ENCODE results near the gene AMELX.

AMELX gene

DNA sequence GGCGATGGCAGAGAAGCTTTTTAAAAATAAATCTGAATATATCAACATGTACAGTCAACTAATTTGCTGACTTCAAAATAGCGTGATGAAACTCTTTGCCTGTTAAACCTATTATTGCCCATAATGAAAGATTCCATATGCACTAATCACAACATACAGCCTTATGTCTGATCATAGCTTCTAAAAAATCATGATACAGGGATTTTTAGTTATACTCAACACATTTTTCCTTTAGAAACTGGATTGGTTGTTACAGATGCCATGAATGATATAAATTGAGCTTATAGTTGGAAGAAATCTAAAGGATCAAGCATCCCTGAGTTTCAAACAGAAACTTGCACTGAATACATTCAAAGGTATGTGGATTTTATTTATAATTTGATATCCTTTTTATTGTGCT is at the start of gene AMELX:
Gene AMELX (plus strand): TSS at position 301 of the 400 bp plus-strand sequence. CDS start 1,376 bp downstream, outside the sequence.
- no peak for DNase-seq (ENCODE audit: low spot score)

DNA sequence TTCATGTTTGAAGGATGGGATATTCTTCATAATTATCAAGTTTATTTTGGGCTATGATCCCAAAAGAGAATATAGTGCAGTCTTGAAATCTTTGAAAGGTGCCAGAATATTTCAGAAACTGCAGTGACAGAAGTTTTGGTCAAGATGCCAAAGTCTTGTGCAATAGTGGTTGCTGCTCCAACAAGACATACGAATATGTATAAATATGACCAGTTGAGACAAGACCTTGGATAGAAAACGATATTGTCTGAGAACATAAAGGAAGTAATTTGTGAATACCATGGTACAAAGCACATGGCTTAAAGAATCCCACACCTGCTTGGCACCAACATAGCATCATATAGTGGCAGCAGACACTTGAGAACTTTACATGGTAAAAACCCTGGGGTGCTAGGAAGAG is 48.6 kb upstream of the AMELX start:
- no peak for DNase-seq (ENCODE audit: low spot score)

DNA sequence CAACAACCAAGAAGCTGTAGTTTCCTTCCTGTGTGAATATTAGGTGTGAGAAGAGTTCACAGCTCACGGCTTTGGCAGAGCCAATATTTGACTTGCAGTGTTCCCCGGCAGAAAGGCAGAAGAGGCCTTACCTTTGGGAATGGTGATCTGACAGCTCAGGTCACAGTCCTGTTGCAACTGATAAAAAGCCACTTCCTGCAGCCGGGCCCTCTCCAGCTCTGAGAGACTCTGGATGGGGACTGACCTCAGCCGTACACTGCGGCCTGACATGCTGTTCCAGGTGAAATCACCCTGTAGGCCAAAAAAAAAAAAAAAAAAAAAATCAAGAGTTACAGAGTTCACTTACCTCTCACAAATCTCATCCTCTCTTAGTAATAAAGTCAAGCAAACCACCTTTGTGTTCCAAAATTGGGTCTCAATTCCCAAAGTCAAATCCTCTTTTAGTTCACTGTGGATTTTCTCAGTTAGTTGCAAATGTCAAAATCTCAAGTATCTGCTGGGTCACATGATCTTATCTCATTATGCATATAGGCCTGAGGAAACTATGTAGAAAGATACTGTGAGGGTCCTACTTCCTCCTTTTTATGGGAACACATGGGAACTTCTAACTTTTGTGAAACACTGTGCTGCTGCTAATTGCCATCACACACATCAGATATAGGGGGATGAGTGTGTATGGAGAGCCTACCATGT is 38.6 kb upstream of the AMELX start:
- DNase-seq (ENCODE audit: low spot score) = no peak

DNA sequence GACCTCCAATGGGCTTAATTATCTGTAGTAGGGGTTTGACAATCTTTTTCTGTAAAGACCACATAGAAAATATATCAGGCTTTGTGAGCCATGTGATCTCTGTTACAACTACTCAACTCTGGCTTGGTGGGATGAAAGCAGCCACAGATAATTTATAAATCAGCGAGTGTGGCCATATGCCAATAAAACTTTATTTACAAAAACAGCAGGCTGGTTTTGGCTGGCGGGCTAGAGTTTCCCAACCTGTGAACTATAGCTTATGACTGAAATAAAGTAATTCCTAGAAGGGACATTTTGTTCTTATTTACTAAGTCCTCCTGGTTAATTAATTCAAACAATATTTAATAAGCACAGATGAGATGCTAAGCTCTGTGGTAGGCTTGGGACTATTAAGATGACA is 35.9 kb upstream of the AMELX start:
- no peak for DNase-seq (ENCODE audit: low spot score)

DNA sequence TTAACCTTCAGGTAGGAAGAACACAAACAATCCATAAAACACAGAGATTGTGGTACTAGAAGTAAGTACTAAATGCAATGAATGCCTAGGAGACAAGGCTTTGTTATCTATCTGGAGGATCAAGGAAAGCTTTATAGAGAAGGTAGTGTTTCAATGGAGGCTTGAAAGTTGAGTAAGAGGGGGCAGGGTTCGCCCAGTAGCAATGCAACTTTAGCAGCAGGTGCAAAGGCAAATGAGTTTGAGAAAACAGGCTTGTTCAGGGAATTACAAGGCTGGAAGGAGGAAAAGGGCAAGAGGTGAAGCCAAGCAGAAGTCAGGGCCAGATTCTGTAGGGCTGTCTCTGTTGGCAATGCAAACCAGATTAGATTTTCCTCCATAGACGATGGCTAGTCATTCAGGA is 35.5 kb upstream of the AMELX start:
- no peak for DNase-seq (ENCODE audit: low spot score)

DNA sequence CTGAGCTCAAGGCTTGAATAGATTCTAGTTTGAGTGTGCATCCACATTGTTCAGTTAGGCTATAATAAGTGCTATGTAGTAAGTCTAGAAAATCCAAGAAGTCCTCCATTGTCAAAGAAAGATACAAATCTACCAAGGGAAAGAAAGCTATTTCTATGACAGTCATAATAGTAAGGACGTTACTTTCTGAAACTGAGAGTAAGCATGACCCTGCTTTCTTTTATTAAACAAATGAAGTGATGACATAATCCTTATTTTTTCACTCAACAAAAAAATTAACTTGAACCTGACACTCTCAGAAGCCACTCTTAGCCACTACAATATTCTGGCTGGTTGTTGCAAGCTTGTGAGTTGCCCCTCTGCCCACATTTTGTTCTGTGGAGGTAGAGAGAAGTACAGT is 33.8 kb upstream of the AMELX start:
- no peak for DNase-seq (ENCODE audit: low spot score)

DNA sequence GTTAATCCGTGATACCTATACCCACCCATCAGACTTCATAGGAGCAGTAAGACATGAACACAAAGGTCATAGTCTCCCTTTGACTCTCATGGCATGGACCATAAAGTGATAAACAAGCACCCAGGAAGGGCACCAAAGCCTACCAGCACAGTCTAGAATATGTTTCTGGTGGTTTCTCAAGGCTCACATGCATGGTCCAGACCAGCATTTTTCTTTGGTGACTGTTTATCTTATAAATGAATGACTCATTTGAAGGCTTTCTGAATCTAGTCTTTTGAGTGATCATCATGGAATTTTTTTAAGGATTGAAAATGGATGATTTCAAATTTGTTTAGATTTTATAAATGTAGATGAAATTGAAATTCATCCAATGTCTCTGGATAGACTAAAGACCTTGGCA is 32.0 kb upstream of the AMELX start:
- no peak for DNase-seq (ENCODE audit: low spot score)

DNA sequence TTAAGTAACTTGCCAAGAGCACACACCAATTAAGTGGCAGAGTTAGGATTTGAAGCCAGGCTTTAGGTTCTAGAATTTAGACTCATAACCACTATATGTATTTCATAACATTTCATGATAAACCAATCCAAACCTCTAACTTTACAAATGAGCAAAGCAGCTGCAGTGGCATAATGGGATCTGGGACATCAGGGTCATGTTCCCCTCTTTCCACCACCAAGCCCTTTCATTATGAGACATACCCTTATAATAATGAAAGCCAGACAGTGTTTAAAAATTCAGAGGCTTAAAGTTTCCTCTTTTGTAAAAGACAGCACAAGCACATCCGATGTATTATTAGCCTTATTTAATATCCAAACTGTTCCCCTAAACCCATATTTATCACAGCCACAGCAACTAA is 28.3 kb upstream of the AMELX start:
- DNase-seq (ENCODE audit: low spot score) = no peak

DNA sequence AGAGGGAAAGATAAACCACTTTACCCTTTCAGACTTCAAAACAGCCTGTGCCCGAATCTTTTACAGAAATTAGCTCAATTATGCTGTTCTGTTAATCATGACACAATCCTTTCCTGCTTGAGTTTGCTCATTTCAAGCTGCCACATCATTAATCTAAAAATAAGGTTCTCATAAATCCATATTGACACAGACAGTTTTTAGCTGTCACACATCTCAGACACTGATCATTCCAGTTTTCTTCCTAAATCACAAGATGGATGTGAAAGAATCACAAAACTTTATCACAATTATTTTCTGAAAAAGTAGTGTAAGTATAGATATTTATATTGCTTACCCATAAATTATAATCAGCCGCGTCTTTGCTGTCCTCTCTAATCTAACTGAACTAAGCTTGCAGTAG is 27.9 kb upstream of the AMELX start:
- no peak for DNase-seq (ENCODE audit: low spot score)

DNA sequence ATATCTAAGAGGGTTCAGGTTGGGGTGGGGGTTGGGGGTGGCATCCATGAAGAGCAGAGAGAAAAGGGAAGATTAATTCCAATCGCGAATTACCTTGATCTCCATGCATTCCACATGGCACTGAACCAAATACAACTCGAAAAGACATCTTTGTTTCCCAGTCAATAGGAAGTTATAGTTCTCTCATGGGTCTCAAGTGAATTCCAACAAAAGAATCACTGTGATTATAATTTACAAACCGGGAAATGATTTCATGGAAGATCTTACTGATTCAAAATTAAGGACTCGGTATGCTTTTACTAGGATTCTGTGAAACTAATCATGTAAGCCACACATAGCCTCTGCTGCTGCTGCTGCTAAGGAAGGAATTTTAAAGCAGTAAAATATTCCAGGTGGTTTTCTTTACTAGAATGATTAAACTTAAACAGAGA is 26.6 kb upstream of the AMELX start:
- DNase-seq (ENCODE audit: low spot score) = no peak

DNA sequence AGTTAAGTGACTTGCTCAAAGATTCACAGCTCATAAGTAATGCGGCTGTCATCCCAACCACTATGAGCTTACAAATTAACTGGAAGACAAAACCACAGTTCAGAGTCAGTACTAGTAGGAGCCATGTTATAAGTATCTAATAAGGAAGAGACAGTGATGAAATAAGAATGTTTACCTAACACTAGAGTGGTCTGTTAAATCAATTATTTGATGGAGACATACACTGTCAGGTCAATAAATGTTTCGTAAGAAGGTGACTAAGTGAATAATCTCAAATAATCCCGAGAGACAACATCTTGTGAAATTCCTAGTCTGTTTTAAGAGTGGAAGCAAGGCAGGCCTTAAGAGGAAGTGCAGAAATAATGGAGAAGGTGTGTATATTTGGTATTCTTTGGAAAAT is 25.8 kb upstream of the AMELX start:
- no peak for DNase-seq (ENCODE audit: low spot score)

DNA sequence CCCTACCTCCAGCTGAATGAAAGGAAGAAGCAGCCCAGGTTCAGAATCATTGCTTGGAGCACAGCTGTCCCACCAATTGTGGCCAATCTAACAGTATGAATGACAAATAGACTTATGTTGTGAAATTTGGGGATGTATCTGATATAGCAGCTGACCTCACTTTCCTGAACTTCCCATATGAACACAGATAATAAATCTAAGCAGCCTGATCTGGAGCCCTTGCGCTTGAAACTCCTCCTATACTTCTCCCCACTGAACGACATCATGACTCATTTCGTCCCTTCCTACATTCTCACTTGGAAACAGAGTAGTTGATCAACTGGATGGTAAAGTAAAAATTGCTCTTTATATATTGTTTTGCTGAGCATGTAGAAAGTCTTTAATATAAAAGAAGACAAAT is 24.2 kb upstream of the AMELX start:
- no peak for DNase-seq (ENCODE audit: low spot score)

DNA sequence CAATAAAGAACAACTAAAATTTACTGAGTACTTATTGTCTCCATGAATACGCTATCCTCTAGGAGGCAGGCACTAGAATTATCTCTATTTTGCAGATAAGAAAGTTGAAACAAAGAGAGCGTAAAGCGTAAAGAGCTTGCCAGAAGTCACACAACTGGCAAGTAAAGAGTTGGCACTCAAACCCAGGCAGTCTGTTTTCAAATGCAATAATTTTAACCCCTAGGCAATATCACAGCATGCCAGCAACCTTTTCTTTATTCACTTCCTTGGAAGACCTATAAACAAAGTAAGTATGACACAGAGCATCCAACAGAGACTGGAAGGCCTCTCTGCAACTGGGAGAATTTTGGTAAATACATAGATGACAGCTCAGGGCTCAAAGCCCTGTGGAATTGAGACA is 23.2 kb upstream of the AMELX start:
- DNase-seq (ENCODE audit: low spot score) = no peak

DNA sequence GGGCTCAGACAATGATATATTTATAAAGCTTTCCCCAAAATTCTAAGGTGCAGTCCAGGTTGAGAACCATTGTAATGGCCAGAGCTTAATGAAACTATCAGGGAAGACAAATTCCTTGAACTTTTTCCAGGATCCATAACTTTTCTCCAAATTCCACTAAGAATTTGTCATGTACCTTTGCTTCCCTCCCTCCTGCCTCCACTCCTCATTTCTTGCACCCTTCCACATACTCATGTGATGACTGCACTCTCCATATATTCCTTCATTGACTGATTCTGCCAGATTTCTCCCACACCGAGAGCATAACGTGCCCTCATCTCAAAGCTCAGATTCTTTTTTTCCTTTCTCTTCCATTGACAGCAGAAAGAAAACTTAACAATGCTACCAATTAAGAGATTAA is 20.9 kb upstream of the AMELX start:
- no peak for DNase-seq (ENCODE audit: low spot score)

DNA sequence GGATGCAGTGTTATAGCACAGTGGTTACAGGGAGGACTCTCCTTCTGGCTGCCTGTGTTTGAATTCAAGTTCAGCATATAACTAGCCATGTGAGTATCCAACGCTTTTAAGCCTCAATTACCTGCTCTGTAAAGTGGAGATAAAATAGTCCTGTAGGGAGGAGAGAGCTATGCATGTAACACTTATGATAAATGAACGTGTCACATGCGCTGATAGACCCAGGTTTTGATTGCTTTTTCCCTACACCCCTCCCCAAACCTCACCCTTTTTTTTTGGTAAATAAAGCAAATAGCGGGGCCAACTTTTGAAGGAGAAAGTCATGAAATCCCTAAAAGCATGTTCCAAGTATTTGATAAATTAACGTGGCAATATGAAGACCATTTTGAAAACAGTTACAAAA is 20.4 kb upstream of the AMELX start:
- DNase-seq (ENCODE audit: low spot score) = no peak

DNA sequence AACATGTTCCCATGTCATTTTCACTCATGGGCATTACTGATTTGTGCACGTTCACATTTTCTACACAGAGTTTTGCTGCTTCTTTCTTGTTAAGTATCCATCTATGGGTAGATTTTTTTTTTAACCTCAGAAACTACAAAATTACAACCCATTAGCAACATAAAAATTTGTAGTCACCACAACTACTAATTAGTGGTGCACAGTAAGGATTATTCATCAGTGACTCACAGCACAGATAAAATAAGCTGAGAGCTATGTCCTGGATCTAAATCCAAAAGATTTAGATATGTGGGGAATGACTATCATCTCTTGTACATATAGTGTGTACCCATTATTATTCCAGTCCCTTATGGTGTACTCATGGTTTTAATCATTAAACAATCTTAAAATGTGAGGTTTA is 19.7 kb upstream of the AMELX start:
- DNase-seq (ENCODE audit: low spot score) = no peak

DNA sequence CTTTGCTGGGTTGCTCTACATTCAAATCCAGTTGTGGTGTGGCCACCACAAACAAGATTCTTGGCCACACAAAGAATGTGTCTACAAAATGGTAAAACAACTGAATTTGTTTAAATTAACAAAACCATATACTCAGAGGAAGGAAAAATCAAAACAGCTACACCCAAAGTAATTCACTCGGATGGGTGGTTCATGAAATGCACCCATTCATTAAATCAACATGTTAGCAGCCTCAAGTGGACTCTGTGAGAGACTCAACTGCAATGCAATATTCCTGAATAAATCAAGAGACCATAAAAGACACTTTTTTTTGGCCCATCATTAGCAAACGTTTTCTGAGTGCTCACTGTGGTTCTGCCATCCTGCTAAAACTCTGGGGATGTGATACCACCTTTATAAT is 11.2 kb upstream of the AMELX start:
- no peak for DNase-seq (ENCODE audit: low spot score)

DNA sequence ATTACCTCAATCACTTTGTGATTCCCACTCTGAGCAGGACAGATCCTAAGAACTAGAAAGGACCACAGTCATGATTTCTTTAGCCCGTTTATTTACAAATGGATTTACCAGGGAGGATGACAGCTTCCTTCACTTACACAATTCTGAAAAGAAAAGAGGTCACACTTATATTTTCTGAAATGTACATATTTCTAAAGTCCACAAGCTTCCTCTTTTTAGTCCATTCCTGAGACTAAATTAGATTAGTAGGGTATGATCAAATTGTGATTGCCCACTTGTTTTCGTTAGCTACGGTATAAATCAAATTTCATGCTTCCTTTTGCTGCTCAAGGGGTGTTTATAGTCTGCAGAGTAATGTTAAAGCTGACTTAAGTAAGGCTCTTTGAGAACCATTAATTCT is 7.6 kb upstream of the AMELX start:
- DNase-seq (ENCODE audit: low spot score) = no peak

DNA sequence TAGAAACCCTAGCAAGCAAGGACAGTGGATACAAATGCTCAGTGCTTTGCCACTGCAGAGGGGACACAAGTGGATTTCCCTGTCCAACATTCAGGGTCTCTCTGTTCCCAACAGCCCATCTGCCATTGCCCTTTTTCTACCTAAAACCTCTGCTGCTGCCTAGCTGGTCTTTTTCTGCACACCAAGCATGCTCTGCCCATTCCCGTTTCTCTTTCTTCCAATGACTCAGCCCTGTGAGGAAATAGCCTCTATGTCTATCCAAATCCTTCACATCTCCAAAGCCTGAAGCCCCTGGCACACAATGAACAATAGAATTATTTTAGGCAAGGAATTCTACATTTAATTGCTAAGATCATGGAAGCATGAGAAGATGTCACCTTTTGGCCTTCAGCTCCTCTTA is 5.7 kb upstream of the AMELX start:
- DNase-seq (ENCODE audit: low spot score) = no peak

DNA sequence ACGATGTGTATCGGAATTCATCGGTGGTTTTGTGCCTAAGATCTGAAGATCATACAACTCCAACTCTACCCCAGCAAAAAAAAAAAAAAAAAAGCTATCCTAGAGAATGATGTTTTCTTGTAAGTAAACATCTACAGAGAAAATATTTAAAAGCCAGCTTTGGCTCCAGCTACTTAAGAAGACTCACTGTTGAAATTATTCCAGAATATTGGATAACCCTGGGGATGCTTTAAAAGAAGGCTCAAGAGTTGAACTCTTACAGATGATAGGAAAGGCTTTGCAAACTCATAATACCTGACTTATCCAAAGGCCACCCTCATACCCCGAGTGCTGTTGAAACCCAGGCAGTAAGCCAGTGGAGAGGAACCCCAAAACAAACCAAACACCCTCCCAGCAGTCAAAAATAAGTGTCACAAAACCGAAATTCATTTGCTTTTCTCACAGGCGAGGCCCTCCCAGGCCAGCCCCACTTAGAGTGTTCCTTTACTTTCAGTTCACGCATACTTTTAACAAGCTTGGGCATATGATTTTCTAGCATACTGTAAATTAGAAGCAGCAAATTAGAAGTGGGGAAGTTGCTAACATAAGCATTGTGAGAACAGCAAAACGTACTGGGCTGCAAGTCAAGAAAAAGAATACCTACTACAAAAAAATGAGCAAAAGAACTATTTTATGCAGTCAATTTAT is 2.7 kb upstream of the AMELX start:
- no peak for DNase-seq (ENCODE audit: low spot score)

DNA sequence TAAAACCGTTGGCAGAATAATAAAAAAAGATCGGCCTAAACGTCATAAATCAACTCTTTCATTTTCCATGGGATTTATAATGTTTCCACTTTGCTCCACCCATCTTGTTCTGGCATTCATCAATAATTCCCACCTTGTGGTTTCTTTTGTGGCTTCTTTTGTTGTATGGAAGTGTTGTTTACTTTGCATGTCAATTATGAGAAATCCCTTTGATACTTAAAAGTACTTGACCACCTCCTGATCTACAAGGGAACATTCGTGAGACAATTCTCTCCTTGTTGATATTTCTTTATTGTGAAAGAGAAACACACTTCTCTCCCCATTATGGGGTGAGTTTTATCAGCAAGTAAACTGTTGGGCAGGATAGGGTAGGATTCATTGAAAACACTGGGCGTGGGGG is 2.8 kb downstream of the AMELX start:
- DNase-seq (ENCODE audit: low spot score) = no peak

DNA sequence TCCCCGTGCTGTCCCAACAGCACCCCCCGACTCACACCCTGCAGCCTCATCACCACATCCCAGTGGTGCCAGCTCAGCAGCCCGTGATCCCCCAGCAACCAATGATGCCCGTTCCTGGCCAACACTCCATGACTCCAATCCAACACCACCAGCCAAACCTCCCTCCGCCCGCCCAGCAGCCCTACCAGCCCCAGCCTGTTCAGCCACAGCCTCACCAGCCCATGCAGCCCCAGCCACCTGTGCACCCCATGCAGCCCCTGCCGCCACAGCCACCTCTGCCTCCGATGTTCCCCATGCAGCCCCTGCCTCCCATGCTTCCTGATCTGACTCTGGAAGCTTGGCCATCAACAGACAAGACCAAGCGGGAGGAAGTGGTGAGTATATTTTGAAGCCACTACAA is 5.4 kb downstream of the AMELX start:
- no peak for DNase-seq (ENCODE audit: low spot score)

DNA sequence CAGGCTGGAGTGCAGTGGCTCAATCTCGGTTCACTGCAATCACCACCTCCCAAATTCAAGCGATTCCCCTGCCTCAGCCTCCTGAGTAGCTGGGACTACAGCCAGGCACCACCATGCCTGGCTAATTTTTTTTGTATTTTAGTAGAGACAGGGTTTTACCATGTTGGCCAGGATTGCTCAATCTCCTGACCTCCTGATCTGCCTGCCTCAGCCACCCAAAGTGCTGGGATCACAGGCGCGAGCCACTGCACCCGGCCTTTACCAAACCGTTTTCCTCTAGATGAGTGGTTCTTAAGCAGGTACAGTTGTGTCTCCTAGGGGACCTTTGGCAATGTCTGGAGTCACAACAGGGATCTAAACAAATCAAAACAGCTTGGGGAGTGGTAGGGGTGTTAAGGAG is 11.6 kb downstream of the AMELX start:
- no peak for DNase-seq (ENCODE audit: low spot score)

DNA sequence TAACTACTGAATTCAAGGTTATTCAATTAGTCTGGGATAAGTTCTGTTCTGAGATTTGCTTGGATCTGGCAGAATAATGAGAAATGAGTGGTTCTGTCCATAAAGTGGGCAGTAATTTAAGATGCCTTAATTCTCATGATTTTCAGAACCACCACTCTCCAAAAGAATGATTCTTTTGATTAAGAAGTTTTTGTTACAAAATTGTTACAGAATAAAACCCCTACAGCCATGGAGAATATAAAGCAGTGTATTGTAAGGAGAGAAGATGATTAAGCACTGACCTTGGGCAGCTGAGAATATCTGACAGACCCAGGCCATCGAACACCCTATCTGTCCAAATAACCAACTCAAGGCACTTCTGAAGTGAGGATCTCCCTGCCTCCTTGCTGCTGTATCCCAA is 12.4 kb downstream of the AMELX start:
- DNase-seq (ENCODE audit: low spot score) = no peak

Data from HuH-7 (cell line).